ENCODE measurements around the gene IL36G. TPM values are rescaled to one million over a fixed set of nuclear protein-coding genes. Genes with fewer than 3 reads are reported as not detected.

Gene IL36G
- total RNA-seq, 1 experiment from 2014 or later = not detected

DNA sequence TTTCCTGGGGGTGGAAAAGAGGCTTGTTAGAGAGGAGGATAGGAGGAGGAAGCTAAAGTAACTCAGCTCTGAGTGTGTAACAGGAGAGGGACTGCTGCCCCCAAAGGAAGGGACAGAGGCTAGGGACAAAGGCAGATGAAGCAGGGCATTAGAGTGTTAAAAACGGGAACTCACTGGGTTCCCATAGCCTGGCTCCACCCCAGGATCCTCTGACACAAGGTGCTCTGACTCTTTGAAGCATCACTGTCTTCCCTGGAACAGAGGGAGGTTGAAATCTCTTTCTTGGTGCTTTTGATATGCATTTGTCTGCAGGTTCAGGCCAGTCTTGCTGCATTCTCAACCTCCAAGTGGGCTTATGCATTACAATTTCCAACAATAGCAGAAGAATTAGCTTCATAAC is 50.3 kb downstream of the IL36G start:
- H3K27me3 ChIP-seq (replicated peaks; ENCODE audit: control insufficient read depth, insufficient read depth, low read length) = peaks cover 5% of the 10 kb centered on the region; the same call in 1 of the 2 replicates
- H3K27ac Mint-ChIP-seq (ENCODE audit: unreplicated experiment) = no peak overlapping the region

GRCh38 chr2:113032737-113033136 is 54.9 kb downstream of the IL36G start:
- Histone ChIP-seq H3K27me3 (replicated peaks; ENCODE audit: control insufficient read depth, insufficient read depth, low read length) (no peaks in the 10 kb centered on the region; the same call in 1 of the 2 replicates), H3K4me3 (ENCODE audit: low read depth, low read length) (no peak overlapping the region), H3K36me3 (ENCODE audit: control insufficient read depth, insufficient read depth, low read length) (no peaks in the 10 kb centered on the region), H3K4me1 (no peaks in the 10 kb centered on the region), H3K9me3 (no peaks in the 10 kb centered on the region)
- BruUV-seq (replicated peaks) = no TSS peak
- DNase-seq = no peak
- Mint-ChIP-seq H3K36me3 (ENCODE audit: insufficient read depth, unreplicated experiment) (no peaks in the 10 kb centered on the region), H3K4me1 (ENCODE audit: low read depth, unreplicated experiment) (no peaks in the 10 kb centered on the region), H3K4me3 (ENCODE audit: unreplicated experiment) (no peak overlapping the region), H3K27ac (ENCODE audit: unreplicated experiment) (no peak overlapping the region), H3K27me3 (ENCODE audit: insufficient read depth, unreplicated experiment) (peaks cover 18% of the 10 kb centered on the region), H3K9me3 (ENCODE audit: unreplicated experiment) (peaks cover 9% of the 10 kb centered on the region)
- intact Hi-C loops (cut with micrococcal nuclease; ENCODE audit: unreplicated experiment) = no loop called here
- TF ChIP-seq CTCF (IDR thresholded peaks at IDR 0.05; ENCODE audit: insufficient read depth in 1 of 2, low read depth in 1 of 2, low read length in 1 of 2, severe bottlenecking in 1 of 2, unreplicated experiment in 1 of 2) = no peak
- POLR2A ChIA-PET = no interaction called here
- CTCF ChIA-PET = no interaction called here

More for the DNA sequence above, 50.3 kb downstream of the IL36G start:
- no TSS peak for BruUV-seq (replicated peaks)
- no peak overlapping the region for H3K4me3 Mint-ChIP-seq (ENCODE audit: unreplicated experiment)
- CTCF ChIA-PET = no interaction called here
- peaks cover 28% of the 10 kb centered on the region for H3K27me3 Mint-ChIP-seq (ENCODE audit: insufficient read depth, unreplicated experiment)
- H3K9me3 ChIP-seq = no peaks in the 10 kb centered on the region
- H3K36me3 ChIP-seq (ENCODE audit: control insufficient read depth, insufficient read depth, low read length) = no peaks in the 10 kb centered on the region
- no peak for DNase-seq
- intact Hi-C loops (cut with micrococcal nuclease; ENCODE audit: unreplicated experiment) = no loop called here
- no peak overlapping the region for H3K4me3 ChIP-seq (ENCODE audit: low read depth, low read length)
- no peaks in the 10 kb centered on the region for H3K9me3 Mint-ChIP-seq (ENCODE audit: unreplicated experiment)
- no peak for TF ChIP-seq CTCF (IDR thresholded peaks at IDR 0.05; ENCODE audit: insufficient read depth in 1 of 2, low read depth in 1 of 2, low read length in 1 of 2, severe bottlenecking in 1 of 2, unreplicated experiment in 1 of 2)
- no peaks in the 10 kb centered on the region for H3K4me1 Mint-ChIP-seq (ENCODE audit: low read depth, unreplicated experiment)
- no peaks in the 10 kb centered on the region for H3K4me1 ChIP-seq
- no peaks in the 10 kb centered on the region for H3K36me3 Mint-ChIP-seq (ENCODE audit: insufficient read depth, unreplicated experiment)
- POLR2A ChIA-PET = no interaction called here

DNA sequence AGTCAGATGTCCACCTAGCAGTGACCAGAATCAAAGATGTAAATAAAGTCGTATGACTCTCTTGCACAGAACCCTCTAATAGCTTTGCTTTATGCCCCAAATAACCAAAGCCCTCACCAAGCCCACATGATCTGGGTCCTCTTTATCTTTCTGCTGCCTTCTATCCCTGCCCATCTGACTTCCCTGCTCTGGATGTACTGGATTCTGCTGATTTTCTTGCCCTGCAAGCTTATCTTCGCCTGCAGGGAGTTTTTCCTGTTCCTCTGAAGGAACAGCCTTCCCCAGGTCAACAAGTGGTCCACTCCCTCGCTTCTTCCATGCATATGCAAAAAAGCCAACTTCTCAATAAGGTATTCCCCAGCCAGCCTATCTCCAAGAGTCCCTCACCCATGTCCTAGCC is 56.2 kb downstream of the IL36G start:
- Mint-ChIP-seq H3K36me3 (ENCODE audit: insufficient read depth, unreplicated experiment) (no peaks in the 10 kb centered on the region), H3K27me3 (ENCODE audit: insufficient read depth, unreplicated experiment) (peaks cover 17% of the 10 kb centered on the region), H3K4me3 (ENCODE audit: unreplicated experiment) (no peak overlapping the region), H3K9me3 (ENCODE audit: unreplicated experiment) (peaks cover 9% of the 10 kb centered on the region), H3K4me1 (ENCODE audit: low read depth, unreplicated experiment) (no peaks in the 10 kb centered on the region), H3K27ac (ENCODE audit: unreplicated experiment) (no peak overlapping the region)
- no peaks in the 10 kb centered on the region for H3K36me3 ChIP-seq (ENCODE audit: control insufficient read depth, insufficient read depth, low read length)
- H3K4me1 ChIP-seq = no peaks in the 10 kb centered on the region
- no peaks in the 10 kb centered on the region; the same call in 1 of the 2 replicates for H3K27me3 ChIP-seq (replicated peaks; ENCODE audit: control insufficient read depth, insufficient read depth, low read length)
- intact Hi-C loops (cut with micrococcal nuclease; ENCODE audit: unreplicated experiment) = no loop called here
- H3K4me3 ChIP-seq (ENCODE audit: low read depth, low read length) = no peak overlapping the region
- ChIA-PET POLR2A (no interaction called here), CTCF (no interaction called here)
- BruUV-seq (replicated peaks) = no TSS peak
- TF ChIP-seq CTCF (IDR thresholded peaks at IDR 0.05; ENCODE audit: insufficient read depth in 1 of 2, low read depth in 1 of 2, low read length in 1 of 2, severe bottlenecking in 1 of 2, unreplicated experiment in 1 of 2) = no peak
- no peaks in the 10 kb centered on the region for H3K9me3 ChIP-seq
- DNase-seq = no peak

Other genes starting within 250 kb of the IL36G start
- gene CKAP2L, start 213.4 kb upstream of the IL36G start, total RNA-seq (2022) = 20.7 and 23.6 TPM in 2 replicates
- gene IL1A, start 193.5 kb upstream of the IL36G start, total RNA-seq (2022) = not detected in 2 replicates
- 0.18 TPM in 1 of 2 replicates, not detected in the other for gene IL1B, start 141.2 kb upstream of the IL36G start, total RNA-seq (2022)
- 0.44 TPM in 1 of 2 replicates, not detected in the other for gene IL37, start 66.8 kb upstream of the IL36G start, total RNA-seq (2022)
- gene IL36A, start 27.5 kb downstream of the IL36G start, total RNA-seq (2022) = not detected in 2 replicates
- not detected in 2 replicates for gene IL36B, start 74.9 kb downstream of the IL36G start, total RNA-seq (2022)
- 0.19 TPM in 1 of 2 replicates, not detected in the other for gene IL36RN, start 81.2 kb downstream of the IL36G start, total RNA-seq (2022)
- gene IL1F10, start 90.0 kb downstream of the IL36G start, total RNA-seq (2022) = not detected in 2 replicates
- gene IL1RN, start 149.6 kb downstream of the IL36G start, total RNA-seq (2022) = not detected in 2 replicates
- gene PSD4, start 196.0 kb downstream of the IL36G start, total RNA-seq (2022) = 15.5 and 18.7 TPM in 2 replicates

Measured in Caco-2 (cell line).